HG02798 (cell line): ENCODE measurements around the gene AHSG.

Experiments used
- ATAC-seq: cut with Tn5 transposase; IDR thresholded peaks from one replicate; pipeline ENCODE4 v1.9.1; 2021; ENCODE audit warnings: mild to moderate bottlenecking; ENCODE audit not compliant: unreplicated experiment, poor library complexity

AHSG gene

DNA sequence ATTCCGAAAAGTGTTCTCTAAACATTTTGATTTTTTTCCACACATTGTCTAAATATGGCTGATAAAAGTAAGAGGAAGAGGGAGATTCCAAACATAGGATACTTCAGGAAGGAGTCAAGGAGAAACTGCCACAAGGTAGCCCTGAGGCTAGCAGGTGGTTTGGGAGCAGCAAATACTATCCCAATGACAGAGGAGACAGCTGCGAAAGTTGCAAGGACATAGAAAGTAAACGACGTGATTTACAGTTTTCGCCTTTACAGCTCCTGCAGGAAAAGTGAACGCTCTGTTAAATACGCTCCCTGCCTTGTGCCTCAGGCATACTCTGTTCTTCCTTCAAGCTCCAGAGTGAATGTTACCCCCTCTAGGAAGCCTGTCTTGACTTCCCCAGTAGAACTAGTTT is 23.7 kb downstream of the AHSG start:
- no peak for ATAC-seq

- no peak for ATAC-seq
Measured at GRCh38 chr3:186637686-186638085, 24.8 kb downstream of the AHSG start.

GRCh38 chr3:186638259-186638658 is 25.4 kb downstream of the AHSG start:
- ATAC-seq, result no peak

DNA sequence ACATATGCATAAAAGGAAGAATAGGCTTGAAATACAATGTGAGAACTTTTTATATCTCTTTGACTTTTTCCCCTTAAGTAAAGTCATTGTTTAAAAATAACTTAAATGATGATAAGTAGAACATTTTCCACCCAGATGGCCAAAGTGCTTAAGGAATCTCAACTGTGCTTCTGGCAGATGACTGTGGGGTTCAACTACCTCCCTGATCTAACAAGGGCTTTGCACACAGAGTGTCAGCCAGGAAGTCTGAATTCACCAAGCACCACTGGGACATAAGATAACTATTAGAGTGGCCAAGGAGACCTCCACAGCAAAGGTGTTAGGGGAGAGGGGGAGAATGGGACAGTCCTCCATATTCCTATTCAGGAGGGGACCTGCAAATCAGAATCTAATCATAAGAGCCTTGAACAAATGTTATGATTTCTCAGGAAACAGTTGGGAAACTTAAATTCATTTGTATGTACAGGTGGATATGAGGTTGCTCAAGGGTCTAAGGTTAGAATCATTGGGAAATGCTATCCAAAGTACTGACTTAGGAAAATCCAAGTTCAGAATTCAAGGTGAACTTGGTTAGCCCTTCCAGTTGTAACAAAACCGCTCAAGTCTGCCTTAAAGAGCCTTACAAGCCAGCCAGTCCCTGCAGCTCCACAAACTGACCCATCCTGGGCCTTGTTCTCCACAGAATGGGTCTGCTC is 27.1 kb downstream of the AHSG start, which contains the start of gene FETUB:
TSS of gene FETUB (plus strand) at position 622 of the 695 bp plus-strand sequence. CDS start at position 684, 62 bp downstream.
- ATAC-seq, result no peak

GRCh38 chr3:186640473-186640818 is 27.6 kb downstream of the AHSG start:
- ATAC-seq, result no peak

- ATAC-seq, result no peak
Measured at GRCh38 chr3:186640929-186641328, 28.1 kb downstream of the AHSG start.

DNA sequence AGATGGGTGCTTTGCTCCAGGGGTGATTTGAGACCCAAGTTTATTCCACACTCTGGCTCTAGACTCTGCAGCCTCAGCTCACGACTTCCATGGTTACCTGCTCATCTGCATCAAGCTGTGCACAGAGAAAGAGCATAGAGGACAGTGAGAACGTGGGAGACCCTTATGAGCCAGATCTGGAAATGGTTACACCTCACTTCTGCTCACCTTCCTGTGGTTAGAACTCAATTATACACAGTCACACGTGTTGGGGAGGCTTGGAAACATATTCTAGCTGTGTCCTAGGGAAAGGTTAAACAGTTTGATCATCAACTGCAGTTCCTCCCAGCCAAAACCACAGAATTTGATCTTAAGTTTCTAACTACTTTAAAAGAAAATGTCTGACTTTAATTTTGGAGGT is 29.2 kb downstream of the AHSG start:
- no peak for ATAC-seq

DNA sequence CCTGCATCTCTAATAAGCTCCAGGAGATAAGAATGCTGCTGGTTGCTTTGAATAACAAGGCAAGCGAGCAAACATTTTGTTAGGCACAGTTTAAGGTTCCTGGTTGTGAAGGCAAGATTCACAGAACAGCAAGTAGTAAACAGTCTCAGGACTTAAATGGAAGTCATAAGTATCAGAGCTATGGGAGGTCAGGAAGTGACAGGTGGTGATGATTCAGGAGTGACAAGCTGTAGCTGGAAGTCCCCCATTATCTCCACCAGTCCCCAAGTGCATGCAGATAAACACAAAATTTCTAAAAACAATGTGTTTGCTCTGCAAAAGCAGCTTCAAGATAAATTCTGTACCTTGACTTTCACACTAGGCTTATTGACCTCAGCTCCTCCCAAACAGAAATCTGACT is 30.6 kb downstream of the AHSG start:
- no peak for ATAC-seq

DNA sequence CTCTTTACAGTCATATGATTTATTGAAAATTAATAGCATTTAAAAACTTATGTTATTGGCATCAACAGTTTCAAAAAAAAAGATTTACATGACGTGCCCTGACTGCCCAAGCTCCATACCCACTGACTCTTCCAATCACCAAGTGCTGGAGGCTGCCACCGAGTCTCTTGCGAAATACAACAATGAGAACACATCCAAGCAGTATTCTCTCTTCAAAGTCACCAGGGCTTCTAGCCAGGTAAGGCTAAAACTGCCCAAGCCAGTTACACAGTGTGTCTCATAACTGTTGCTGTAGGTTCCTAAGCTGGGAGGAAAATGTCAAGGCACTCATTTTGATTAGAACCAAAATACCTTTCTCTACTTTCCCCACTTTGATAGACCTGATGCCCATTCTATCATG is 31.8 kb downstream of the AHSG start:
- no peak for ATAC-seq

- ATAC-seq, result no peak
Measured at GRCh38 chr3:186646106-186646505, 33.2 kb downstream of the AHSG start.

DNA sequence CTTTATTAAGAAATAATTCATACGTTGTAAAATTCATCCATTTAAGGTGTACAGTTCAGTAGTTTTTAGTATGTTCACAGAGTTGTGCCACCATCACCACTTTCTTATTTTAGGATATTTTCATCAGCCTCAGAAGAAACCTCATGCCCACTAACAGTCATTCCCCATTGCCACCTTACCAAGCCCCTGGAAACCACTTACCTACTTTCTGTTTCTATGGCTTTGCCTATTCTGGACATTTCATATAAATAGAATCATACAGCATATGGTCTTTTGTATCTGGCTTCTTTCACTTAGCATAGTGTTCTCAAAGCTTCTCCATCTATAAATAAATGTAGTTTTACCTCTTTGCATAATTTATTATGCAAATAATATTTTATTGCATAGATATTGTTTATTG is 34.0 kb downstream of the AHSG start:
- ATAC-seq, result no peak

GRCh38 chr3:186648851-186649250 is 36.0 kb downstream of the AHSG start:
- no peak for ATAC-seq

DNA sequence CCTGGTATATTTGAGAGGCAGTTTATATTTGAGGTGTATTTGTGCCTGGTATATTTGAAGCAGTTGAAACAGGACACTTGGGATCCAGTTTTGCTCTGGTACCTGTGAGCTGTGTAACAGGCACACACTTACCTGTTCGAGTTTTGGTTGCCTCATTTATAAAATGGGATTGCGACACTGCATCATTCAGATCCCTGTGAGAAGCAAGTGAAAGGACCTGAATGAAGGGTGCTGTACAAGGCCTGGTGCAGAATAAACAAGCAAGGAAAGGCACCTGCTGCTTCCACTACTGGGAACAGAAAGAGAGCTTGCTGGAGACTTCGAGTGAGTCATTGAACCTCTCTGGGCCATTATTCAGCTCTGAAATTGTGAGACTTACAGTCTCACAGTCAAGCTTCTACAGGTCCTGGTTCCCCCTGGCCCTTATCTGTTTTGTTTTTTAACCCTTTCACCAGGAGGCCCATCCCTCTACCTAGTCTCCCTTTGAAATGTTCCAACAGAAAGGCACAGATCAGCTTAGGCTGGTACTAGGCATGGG is 38.9 kb downstream of the AHSG start:
- no peak for ATAC-seq

- peak; percentile 89 for ATAC-seq
Measured at GRCh38 chr3:186653080-186653707, 40.3 kb downstream of the AHSG start.

- no peak for ATAC-seq
Measured at GRCh38 chr3:186653984-186654383, 41.1 kb downstream of the AHSG start.

DNA sequence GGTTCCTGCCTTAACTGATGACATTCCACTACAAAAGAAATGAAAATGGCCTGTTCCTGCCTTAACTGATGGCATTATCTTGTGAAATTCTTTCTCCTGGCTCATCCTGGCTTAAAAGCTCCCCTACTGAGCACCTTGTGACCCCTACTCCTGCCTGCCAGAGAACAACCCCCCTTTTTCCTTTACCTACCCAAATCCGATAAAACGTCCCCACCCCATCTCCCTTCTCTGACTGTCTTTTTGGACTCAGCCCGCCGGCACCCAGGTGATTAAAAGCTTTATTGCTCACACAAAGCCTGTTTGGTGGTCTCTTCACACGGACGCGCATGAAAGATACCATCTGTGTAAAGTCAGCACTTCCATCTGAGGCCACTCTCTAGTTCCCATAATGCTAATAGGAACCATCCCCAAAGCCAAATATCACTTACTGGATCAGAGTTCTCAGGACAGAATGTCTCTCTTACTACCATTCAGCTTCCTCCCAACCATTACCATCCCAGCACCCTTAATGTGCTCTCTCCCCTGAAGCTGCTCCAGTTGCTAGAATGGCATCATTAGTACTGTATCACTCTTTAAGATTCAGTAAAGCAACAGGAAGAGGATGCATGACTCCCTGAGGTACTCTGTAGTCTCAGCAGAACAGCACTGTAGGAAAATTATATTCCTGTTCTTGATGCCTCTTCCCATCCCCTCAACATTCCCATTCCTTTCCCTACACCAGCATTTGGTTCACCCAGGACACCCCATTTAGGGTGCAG is 50.7 kb downstream of the AHSG start:
- ATAC-seq, result no peak

DNA sequence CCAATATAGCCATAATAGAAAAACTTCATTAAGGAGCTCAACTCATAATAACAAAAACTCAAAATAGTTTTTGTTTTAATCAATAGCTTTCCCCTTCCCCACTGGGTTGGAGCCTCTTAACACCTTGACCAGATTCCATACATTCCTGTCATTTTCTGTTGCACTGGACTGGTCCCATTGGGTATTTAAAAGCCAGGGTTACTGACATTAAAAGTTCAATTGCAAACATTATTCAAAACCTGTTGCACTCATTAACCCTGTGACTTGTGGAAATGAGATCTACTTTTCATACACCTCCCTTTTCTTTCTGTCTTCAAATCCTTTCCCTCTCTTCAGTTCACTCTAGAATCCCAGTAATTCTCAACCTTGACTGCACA is 51.2 kb downstream of the AHSG start:
- ATAC-seq, result no peak

DNA sequence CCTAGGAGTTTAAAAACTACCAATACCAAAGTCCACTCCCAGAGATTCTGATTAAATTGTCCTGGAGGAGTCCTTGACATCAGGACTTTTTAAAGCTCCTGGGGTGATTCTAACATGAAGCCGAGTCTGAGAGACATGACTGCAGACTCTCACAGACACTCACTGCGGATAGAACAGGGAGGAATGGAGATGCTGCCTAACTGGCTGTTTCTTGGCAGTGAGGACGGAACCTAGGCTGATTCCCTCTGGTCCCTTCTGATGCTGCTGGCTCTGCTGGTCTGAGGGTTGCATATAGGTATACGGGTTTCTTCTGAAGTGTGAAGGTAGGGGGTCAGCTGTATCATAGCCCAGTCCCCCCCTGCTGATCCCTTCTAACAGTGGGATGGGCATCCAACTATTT is 51.6 kb downstream of the AHSG start:
- ATAC-seq, result no peak

- no peak for ATAC-seq
Measured at GRCh38 chr3:186665625-186666188, 52.8 kb downstream of the AHSG start, which contains the start of gene HRG. TSS of gene HRG (plus strand) at chr3:186666014. CDS start at chr3:186666032, 18 bp downstream.

GRCh38 chr3:186668426-186668825 is 55.6 kb downstream of the AHSG start:
- ATAC-seq, result no peak
